Stimulated activated naive CD8-positive, alpha-beta T cell treated with anti-CD3 and anti-CD28 coated beads, Interleukin-15, Interleukin-2, amounts not matched to agents 100 U/mL and 50 U/mL, for 24 hours (primary cell): Measurements from ENCODE around the gene CCDC38.

Source experiments
- ATAC-seq: fragments of 150-1000 bp; cut with Tn5 transposase; one replicate; pipeline ENCODE4 v1.10.0; 2021
- DNase-seq: peaks from one replicate; pipeline ENCODE4 v3.0.0; 2021

Gene CCDC38

DNA sequence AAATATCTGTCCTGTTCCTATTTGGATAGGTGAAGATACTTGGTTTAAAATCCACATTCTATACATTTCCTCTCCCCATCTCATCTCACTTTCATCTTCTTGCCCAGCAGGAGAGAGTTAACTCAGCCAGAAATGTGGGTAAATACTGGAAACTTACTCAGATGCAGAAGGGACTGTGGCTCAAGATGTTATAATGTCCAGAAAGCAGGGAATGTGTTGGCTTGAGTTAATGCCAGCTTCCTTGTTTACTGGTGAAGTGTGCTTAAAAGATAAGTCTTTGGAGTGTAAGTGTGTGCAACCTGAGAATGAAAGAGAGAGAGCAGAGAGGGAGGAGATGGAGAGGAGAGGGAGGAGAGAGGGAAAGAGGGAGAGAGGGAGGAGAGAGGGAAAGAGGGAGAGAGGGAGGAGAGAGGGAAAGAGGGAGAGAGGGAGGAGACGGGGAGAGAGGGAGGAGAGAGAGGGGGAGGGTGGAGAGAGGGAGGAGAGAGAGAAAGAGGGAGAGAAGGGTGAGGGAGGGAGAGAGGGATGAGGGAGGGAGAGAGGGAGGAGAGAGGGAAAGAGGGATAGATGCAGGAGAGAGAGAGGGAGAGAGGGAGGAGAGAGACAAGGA is 105.7 kb downstream of the CCDC38 start:
- DNase-seq (no peak), ATAC-seq (no peak)

- no peak for ATAC-seq
- DNase-seq: no peak
Measured at GRCh38 chr12:95836185-95836609, 106.2 kb downstream of the CCDC38 start.

GRCh38 chr12:95834572-95834971 is 107.8 kb downstream of the CCDC38 start:
- no peak for DNase-seq

DNA sequence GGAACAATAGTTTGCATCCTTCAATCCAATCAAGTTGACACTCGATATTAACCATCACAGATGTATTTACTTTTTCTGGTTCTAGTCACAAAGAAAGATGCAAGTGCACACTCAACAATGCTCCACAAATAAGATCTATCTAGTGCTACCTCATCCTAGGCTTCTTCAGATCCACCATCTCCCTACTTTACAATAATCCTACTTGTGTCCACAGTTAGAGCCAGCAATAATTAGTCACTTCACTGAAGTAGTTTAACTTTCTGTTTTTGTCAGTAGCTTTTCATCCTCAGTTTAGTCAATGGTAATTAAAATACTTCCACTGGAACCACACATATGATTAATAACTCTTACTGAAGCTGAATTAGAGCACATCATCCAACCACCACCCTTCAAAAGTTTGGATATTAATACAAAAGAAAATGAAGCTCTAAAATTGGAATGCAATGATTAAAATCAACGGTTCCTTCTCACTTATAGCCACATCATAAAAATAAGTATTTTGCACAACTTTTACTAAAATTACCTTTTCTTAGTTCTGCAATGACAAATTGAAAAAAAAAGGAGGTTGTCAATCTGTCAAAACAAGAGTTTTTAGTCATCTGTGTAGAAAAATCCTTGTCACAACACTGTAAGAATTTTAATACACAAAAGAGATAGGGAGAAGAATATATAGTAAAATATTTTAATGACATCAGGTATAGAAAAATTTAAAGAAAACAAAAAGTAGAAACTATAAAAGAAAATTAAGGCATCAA is 111.9 kb downstream of the CCDC38 start:
- DNase-seq: no peak
- ATAC-seq: no peak

More at GRCh38 chr12:95834572-95834971, 107.8 kb downstream of the CCDC38 start:
- no peak for ATAC-seq

DNA sequence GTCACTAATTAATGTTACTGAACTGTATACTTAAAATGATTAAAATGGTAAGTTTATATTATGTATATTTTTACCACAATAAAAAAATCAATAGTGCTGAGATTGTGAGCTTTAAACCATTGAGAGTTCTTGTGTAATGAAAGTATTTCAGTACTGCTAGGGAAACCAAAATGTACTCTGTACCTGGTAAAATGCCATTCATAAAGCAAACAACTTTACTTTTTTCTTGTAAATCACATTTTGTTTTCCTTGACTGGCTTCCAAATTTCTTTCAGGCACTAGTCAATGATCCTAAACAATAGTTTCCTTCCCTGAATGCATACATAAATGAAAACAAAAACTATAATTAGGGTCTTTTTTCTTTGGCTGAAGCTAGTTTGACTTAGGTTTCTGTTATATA is 113.0 kb downstream of the CCDC38 start:
- ATAC-seq (no peak), DNase-seq (no peak)

GRCh38 chr12:95820096-95820703 is 122.2 kb downstream of the CCDC38 start:
- DNase-seq: no peak
- no peak for ATAC-seq
